Measurements from ENCODE around the gene GALNT12. TPM values are rescaled to one million over a fixed set of nuclear protein-coding genes. Genes with fewer than 3 reads are reported as not detected.

The GALNT12 gene
- total RNA-seq, 4 donors from 2014 or later: 17.5 to 25.9 (median 21.1) TPM

- H3K27me3 ChIP-seq: no peaks in the 10 kb centered on the region
- no peak for DNase-seq
- H3K27ac ChIP-seq: no peak overlapping the region
- peaks cover 0 to 18% (median 0%) of the 10 kb centered on the region in 3 donors for H3K4me1 ChIP-seq
- no peak for TF ChIP-seq POLR2A (IDR thresholded peaks at IDR 0.05)
- no peak for TF ChIP-seq CTCF (IDR thresholded peaks at IDR 0.05)
- no peak overlapping the region for H3K4me3 ChIP-seq
- H3K36me3 ChIP-seq: peaks cover 0 to 5% (median 0%) of the 10 kb centered on the region in 3 donors
- no peaks in the 10 kb centered on the region for H3K9me3 ChIP-seq
- intact Hi-C loops (cut with DNase I): no loop called here
- WGBS, 2 donors: 85 to 88% methylated on average over 7 to 9 of the region's 11 CpGs
These were observed 43.6 kb downstream of the GALNT12 start for GRCh38 chr9:98850851-98851729.

GRCh38 chr9:98851730-98852459, 44.4 kb downstream of the GALNT12 start:
- peaks cover 0 to 18% (median 0%) of the 10 kb centered on the region in 3 donors for H3K4me1 ChIP-seq
- 73 to 80% methylated on average over 6 of the region's 6 CpGs for WGBS, 2 donors
- DNase-seq: no peak
- intact Hi-C loops (cut with DNase I): no loop called here
- no peaks in the 10 kb centered on the region for H3K27me3 ChIP-seq
- no peaks in the 10 kb centered on the region for H3K36me3 ChIP-seq
- no peaks in the 10 kb centered on the region for H3K9me3 ChIP-seq
- H3K27ac ChIP-seq: no peak overlapping the region
- TF ChIP-seq POLR2A (IDR thresholded peaks at IDR 0.05): no peak
- TF ChIP-seq CTCF (IDR thresholded peaks at IDR 0.05): no peak
- no peak overlapping the region for H3K4me3 ChIP-seq

- TF ChIP-seq POLR2A (IDR thresholded peaks at IDR 0.05) (no peak), CTCF (IDR thresholded peaks at IDR 0.05) (no peak)
- H3K27ac ChIP-seq: no peak overlapping the region
- 75 to 87% methylated on average over 5 to 6 of the region's 6 CpGs for WGBS, 2 donors
- peaks cover 0 to 18% (median 0%) of the 10 kb centered on the region in 3 donors for H3K4me1 ChIP-seq
- H3K4me3 ChIP-seq: no peak overlapping the region
- H3K27me3 ChIP-seq: no peaks in the 10 kb centered on the region
- no peaks in the 10 kb centered on the region for H3K36me3 ChIP-seq
- DNase-seq: no peak
- intact Hi-C loops (cut with DNase I): no loop called here
- H3K9me3 ChIP-seq: no peaks in the 10 kb centered on the region
These were observed 44.9 kb downstream of the GALNT12 start for GRCh38 chr9:98852460-98852734.

- no peak for DNase-seq
- no peak for TF ChIP-seq POLR2A (IDR thresholded peaks at IDR 0.05)
- no peak for TF ChIP-seq CTCF (IDR thresholded peaks at IDR 0.05)
- H3K9me3 ChIP-seq: no peaks in the 10 kb centered on the region
- H3K36me3 ChIP-seq: no peaks in the 10 kb centered on the region
- 88 to 100% methylated on average over 2 of the region's 2 CpGs for WGBS, 2 donors
- intact Hi-C loops (cut with DNase I): no loop called here
- H3K27me3 ChIP-seq: no peaks in the 10 kb centered on the region
- H3K4me3 ChIP-seq: no peak overlapping the region
- peaks cover 0 to 18% (median 0%) of the 10 kb centered on the region in 3 donors for H3K4me1 ChIP-seq
- no peak overlapping the region for H3K27ac ChIP-seq
These were observed 45.5 kb downstream of the GALNT12 start for GRCh38 chr9:98852961-98853360.

- Histone ChIP-seq H3K4me3 (no peak overlapping the region), H3K9me3 (no peaks in the 10 kb centered on the region), H3K36me3 (no peaks in the 10 kb centered on the region), H3K27ac (no peak overlapping the region), H3K27me3 (no peaks in the 10 kb centered on the region), H3K4me1 (peaks cover 0 to 18% (median 0%) of the 10 kb centered on the region in 3 donors)
- DNase-seq: no peak
- intact Hi-C loops (cut with DNase I): no loop called here
- TF ChIP-seq CTCF (IDR thresholded peaks at IDR 0.05) (no peak), POLR2A (IDR thresholded peaks at IDR 0.05) (no peak)
- 82 to 85% methylated on average over 2 of the region's 2 CpGs for WGBS, 2 donors
These were observed 46.8 kb downstream of the GALNT12 start for GRCh38 chr9:98854266-98854665.

Data from esophagus squamous epithelium (tissue), 5 donors.